Measurements from ENCODE around the gene PRICKLE4. TPM values are rescaled to one million over a fixed set of nuclear protein-coding genes. Genes with fewer than 3 reads are reported as not detected.
"Not testable (repeated sequence)": the region's sequence is repeated elsewhere in the genome, so short reads cannot be mapped to it uniquely, and the experiment has no call there.

PRICKLE4 gene
- total RNA-seq, 1 donor = 0.31 TPM

- Histone ChIP-seq H3K9me3 (ENCODE audit: low read depth, low read length) (no peaks in the 10 kb centered on the region), H3K4me3 (ENCODE audit: low read length) (no peak overlapping the region), H3K4me1 (ENCODE audit: insufficient read depth, low read length) (peaks cover 12% of the 10 kb centered on the region), H3K27me3 (ENCODE audit: insufficient read depth, low read length) (no peaks in the 10 kb centered on the region)
Measured at GRCh38 chr6:41791305-41791704, 10.7 kb downstream of the PRICKLE4 start.

GRCh38 chr6:41791984-41792383, 11.4 kb downstream of the PRICKLE4 start:
- H3K4me1 ChIP-seq (ENCODE audit: insufficient read depth, low read length) = peaks cover 11% of the 10 kb centered on the region
- no peak overlapping the region for H3K4me3 ChIP-seq (ENCODE audit: low read length)
- H3K9me3 ChIP-seq (ENCODE audit: low read depth, low read length) = no peaks in the 10 kb centered on the region
- no peaks in the 10 kb centered on the region for H3K27me3 ChIP-seq (ENCODE audit: insufficient read depth, low read length)

GRCh38 chr6:41796474-41796873, 15.9 kb downstream of the PRICKLE4 start:
- no peaks in the 10 kb centered on the region for H3K9me3 ChIP-seq (ENCODE audit: low read depth, low read length)
- no peak overlapping the region for H3K4me3 ChIP-seq (ENCODE audit: low read length)
- H3K4me1 ChIP-seq (ENCODE audit: insufficient read depth, low read length) = no peaks in the 10 kb centered on the region
- H3K27me3 ChIP-seq (ENCODE audit: insufficient read depth, low read length) = no peaks in the 10 kb centered on the region

- Histone ChIP-seq H3K9me3 (ENCODE audit: low read depth, low read length) (no peaks in the 10 kb centered on the region), H3K4me1 (ENCODE audit: insufficient read depth, low read length) (no peaks in the 10 kb centered on the region), H3K27me3 (ENCODE audit: insufficient read depth, low read length) (no peaks in the 10 kb centered on the region), H3K4me3 (ENCODE audit: low read length) (no peak overlapping the region)
Measured at GRCh38 chr6:41798901-41799558, 18.4 kb downstream of the PRICKLE4 start.

- Histone ChIP-seq H3K9me3 (ENCODE audit: low read depth, low read length) (no peaks in the 10 kb centered on the region), H3K27me3 (ENCODE audit: insufficient read depth, low read length) (no peaks in the 10 kb centered on the region), H3K4me3 (ENCODE audit: low read length) (no peak overlapping the region), H3K4me1 (ENCODE audit: insufficient read depth, low read length) (no peaks in the 10 kb centered on the region)
Measured at GRCh38 chr6:41799559-41799911, 19.0 kb downstream of the PRICKLE4 start.

- no peak overlapping the region for H3K4me3 ChIP-seq (ENCODE audit: low read length)
- H3K9me3 ChIP-seq (ENCODE audit: low read depth, low read length) = no peaks in the 10 kb centered on the region
- H3K4me1 ChIP-seq (ENCODE audit: insufficient read depth, low read length) = no peaks in the 10 kb centered on the region
- H3K27me3 ChIP-seq (ENCODE audit: insufficient read depth, low read length) = no peaks in the 10 kb centered on the region
Measured at GRCh38 chr6:41801380-41801779, 20.8 kb downstream of the PRICKLE4 start.

- H3K4me1 ChIP-seq (ENCODE audit: insufficient read depth, low read length) = no peaks in the 10 kb centered on the region
Measured at GRCh38 chr6:41805830-41806774, 25.5 kb downstream of the PRICKLE4 start.

GRCh38 chr6:41811095-41811494, 30.5 kb downstream of the PRICKLE4 start:
- Histone ChIP-seq H3K27me3 (ENCODE audit: insufficient read depth, low read length) (no peaks in the 10 kb centered on the region), H3K9me3 (ENCODE audit: low read depth, low read length) (no peaks in the 10 kb centered on the region), H3K4me3 (ENCODE audit: low read length) (no peak overlapping the region), H3K4me1 (ENCODE audit: insufficient read depth, low read length) (no peaks in the 10 kb centered on the region)

More at GRCh38 chr6:41805830-41806774, 25.5 kb downstream of the PRICKLE4 start:
- H3K4me3 ChIP-seq (ENCODE audit: low read length) = no peak overlapping the region
- no peaks in the 10 kb centered on the region for H3K27me3 ChIP-seq (ENCODE audit: insufficient read depth, low read length)
- no peaks in the 10 kb centered on the region for H3K9me3 ChIP-seq (ENCODE audit: low read depth, low read length)

- H3K4me1 ChIP-seq (ENCODE audit: insufficient read depth, low read length); H3K27me3 ChIP-seq (ENCODE audit: insufficient read depth, low read length); H3K4me3 ChIP-seq (ENCODE audit: low read length); H3K9me3 ChIP-seq (ENCODE audit: low read depth, low read length): not testable (repeated sequence)
Measured at GRCh38 chr6:41811946-41812345, 31.4 kb downstream of the PRICKLE4 start.

GRCh38 chr6:41813469-41813868, 32.9 kb downstream of the PRICKLE4 start:
- no peaks in the 10 kb centered on the region for H3K4me1 ChIP-seq (ENCODE audit: insufficient read depth, low read length)
- no peaks in the 10 kb centered on the region for H3K27me3 ChIP-seq (ENCODE audit: insufficient read depth, low read length)
- H3K4me3 ChIP-seq (ENCODE audit: low read length) = no peak overlapping the region
- H3K9me3 ChIP-seq (ENCODE audit: low read depth, low read length) = no peaks in the 10 kb centered on the region

- Histone ChIP-seq H3K27me3 (ENCODE audit: insufficient read depth, low read length) (no peaks in the 10 kb centered on the region), H3K9me3 (ENCODE audit: low read depth, low read length) (no peaks in the 10 kb centered on the region)
Measured at GRCh38 chr6:41813956-41814355, 33.4 kb downstream of the PRICKLE4 start.

GRCh38 chr6:41814629-41815028, 34.0 kb downstream of the PRICKLE4 start:
- no peak overlapping the region for H3K4me3 ChIP-seq (ENCODE audit: low read length)
- no peaks in the 10 kb centered on the region for H3K4me1 ChIP-seq (ENCODE audit: insufficient read depth, low read length)
- no peaks in the 10 kb centered on the region for H3K27me3 ChIP-seq (ENCODE audit: insufficient read depth, low read length)
- no peaks in the 10 kb centered on the region for H3K9me3 ChIP-seq (ENCODE audit: low read depth, low read length)

More at GRCh38 chr6:41813956-41814355, 33.4 kb downstream of the PRICKLE4 start:
- Histone ChIP-seq H3K4me1 (ENCODE audit: insufficient read depth, low read length) (no peaks in the 10 kb centered on the region), H3K4me3 (ENCODE audit: low read length) (no peak overlapping the region)

GRCh38 chr6:41815587-41815986, 35.0 kb downstream of the PRICKLE4 start:
- no peaks in the 10 kb centered on the region for H3K27me3 ChIP-seq (ENCODE audit: insufficient read depth, low read length)
- H3K4me1 ChIP-seq (ENCODE audit: insufficient read depth, low read length) = no peaks in the 10 kb centered on the region
- no peak overlapping the region for H3K4me3 ChIP-seq (ENCODE audit: low read length)
- no peaks in the 10 kb centered on the region for H3K9me3 ChIP-seq (ENCODE audit: low read depth, low read length)

- Histone ChIP-seq H3K27me3 (ENCODE audit: insufficient read depth, low read length) (no peaks in the 10 kb centered on the region), H3K9me3 (ENCODE audit: low read depth, low read length) (no peaks in the 10 kb centered on the region), H3K4me1 (ENCODE audit: insufficient read depth, low read length) (no peaks in the 10 kb centered on the region), H3K4me3 (ENCODE audit: low read length) (no peak overlapping the region)
Measured at GRCh38 chr6:41818271-41819054, 37.9 kb downstream of the PRICKLE4 start.

- Histone ChIP-seq H3K4me1 (ENCODE audit: insufficient read depth, low read length) (peaks cover 5% of the 10 kb centered on the region), H3K4me3 (ENCODE audit: low read length) (no peak overlapping the region), H3K9me3 (ENCODE audit: low read depth, low read length) (no peaks in the 10 kb centered on the region), H3K27me3 (ENCODE audit: insufficient read depth, low read length) (no peaks in the 10 kb centered on the region)
Measured at GRCh38 chr6:41821266-41821665, 40.7 kb downstream of the PRICKLE4 start.
